ENCODE measurements around the gene ETV6.

ETV6 gene

DNA sequence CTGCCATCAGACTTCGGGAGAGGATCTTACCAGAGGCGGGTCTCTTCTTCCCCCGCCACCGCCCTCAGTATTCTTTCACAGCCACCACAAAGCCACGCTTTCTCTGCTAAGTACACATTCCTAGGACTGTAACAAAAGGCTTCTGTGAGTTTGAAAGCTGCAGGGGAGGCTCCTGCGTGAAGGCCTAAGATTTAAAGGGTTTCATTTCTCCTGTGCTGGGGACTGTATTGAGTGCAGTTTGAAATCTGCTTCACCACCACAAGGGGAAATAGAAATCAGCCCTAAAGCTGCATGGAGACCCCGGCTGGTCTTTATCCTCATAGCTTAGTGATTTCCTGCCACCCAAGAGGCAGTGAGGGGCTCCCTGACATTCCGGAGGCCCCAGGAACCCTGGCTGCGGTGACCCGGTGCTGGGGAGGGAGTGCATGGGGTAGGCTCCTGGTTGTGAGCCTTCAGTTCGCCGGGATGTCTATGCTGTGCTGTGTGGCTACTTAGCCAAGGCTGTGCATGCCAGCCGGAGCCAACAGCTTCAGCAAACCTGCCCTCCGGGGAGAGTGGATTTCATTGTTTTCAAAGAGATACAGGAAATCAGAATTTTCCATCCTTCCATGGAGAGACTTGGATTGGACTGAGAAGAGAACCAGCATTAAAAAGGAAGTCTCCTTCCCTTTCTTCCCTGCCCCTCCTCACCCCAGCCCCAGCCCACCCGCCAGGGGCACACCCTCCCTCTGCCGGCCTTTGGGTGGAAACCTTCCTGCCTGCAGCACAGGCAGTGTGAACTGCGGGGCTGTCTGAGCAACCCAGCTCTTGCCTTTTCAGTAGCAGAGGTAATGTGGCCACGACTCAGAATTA, 163.3 kb downstream of the ETV6 start:
- peak; percentile 24 for DNase-seq

DNA sequence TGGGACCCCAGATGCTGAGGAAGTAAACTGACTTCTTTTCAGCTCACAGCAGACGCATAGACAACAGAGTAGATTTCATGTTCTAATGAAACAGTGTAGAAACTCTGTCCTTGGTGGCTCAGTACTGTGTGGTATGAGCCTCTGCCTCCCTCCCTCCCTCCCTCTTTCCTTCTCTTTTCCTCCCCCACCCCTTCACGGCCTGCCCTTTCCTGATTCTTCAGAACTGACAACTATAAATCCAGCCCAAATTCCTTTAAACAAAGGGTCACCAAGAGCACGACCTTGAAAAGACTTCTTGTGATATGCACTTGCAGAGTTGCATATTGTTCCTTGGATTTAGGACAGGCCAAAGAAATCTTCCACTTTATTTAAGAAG, 164.0 kb downstream of the ETV6 start:
- no peak for DNase-seq

DNA sequence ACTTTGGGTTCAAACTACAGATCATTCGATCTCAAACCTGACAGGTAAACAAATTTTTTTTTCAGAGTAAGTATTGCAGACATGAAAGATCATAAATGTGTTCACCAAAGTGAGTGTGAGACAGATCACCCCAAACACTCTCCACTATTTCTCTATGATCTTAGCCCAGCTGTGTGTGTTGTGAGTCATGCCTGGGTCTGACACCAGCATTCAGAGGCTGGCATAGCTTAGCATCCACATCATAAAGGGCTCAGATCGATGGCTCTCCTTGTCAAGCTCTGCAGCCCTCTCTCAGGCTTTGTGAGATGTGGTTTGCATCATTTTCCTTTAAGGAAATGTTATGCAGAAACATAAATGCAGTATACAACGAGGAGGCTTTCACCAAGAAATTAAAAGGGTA, 164.9 kb downstream of the ETV6 start:
- DNase-seq, result peak; percentile 2

DNA sequence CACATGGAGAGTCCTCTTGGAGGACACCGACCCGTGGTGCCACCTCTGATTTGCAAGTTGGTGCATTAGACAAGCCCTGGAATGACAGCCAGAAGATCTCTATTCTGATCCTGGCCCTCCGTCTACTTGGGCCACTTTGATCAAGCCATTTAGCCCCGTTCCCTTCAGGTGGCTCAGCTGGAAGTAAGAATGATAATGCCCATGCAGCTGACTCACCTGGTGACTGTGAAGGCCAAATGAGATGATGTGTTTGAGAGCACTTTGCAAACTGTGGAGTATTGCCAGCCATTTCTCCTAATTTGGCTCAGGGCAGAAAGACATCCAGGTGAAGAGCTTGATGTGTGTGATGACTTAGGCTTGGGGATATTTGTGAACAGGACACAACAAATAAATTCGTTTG, 165.9 kb downstream of the ETV6 start:
- DNase-seq, result no peak

DNA sequence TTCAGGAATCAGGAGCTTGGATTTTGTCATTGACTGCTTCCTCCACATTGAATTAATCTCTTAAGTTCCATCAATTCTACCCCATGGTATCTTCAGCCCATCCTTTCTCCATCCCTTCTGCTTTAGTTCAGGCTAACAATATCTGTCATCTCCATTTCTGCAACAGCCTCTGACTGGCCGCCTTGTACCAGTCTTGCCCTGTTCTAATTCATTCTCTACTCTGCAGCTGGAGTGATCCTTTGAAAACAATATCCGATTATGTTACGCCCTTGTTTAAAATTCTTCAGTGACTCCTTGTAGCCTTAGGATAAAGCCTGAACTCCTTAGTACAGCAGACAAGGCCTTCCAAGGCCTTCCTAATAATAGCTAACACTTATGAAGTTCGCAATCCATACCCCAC, 170.2 kb downstream of the ETV6 start:
- DNase-seq, result no peak

DNA sequence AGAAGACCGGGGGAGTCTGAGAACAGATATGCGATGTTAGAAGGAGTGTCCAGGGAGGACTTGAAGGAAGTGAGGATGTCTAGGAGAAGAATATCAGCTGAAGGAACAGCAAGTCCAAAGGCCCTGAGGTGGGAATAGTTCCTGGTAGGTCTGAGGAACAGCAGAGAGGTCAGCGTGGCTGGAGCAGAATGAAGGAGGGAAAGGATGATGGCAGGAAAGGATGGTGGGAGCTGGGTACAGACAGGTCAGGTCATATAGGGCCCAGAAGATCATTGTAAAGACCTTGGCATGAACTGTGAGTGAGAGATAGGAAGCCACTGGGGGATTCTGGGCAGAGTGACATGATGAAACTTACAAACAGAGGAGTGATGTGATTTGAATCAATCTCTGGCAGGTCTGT, 171.0 kb downstream of the ETV6 start:
- no peak for DNase-seq

DNA sequence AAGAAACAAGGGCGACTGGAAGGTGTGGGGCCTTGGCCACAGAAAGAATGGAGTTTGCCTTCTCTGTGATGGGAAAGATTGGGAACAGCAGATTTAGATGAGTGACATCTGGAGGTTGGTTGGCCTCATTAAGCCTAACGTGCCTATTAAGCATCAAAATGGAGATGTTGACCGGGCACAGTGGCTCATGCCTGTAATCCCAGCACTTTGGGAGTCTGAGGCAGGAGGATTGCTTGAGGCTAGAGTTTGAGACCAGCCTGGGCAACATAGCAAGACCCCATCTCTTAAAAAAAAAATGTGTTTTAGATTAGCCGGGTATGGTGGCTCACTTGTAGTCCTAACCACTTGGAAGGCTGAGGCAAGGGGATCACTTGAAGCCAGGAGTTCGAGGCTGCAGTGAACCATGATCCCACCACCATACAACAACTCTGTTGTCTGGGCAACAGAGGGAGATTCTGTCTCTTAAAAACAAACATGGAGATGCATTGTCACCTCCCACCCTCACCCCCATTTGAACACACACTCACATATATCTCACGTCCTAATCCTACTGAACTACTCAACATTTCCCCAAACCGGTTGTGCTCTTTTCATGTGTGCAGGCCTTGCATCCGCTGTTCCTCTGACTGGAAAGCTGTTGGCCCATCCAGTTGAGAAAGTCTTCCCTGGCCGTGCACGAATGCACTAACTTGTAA, 172.1 kb downstream of the ETV6 start:
- no peak for DNase-seq

DNA sequence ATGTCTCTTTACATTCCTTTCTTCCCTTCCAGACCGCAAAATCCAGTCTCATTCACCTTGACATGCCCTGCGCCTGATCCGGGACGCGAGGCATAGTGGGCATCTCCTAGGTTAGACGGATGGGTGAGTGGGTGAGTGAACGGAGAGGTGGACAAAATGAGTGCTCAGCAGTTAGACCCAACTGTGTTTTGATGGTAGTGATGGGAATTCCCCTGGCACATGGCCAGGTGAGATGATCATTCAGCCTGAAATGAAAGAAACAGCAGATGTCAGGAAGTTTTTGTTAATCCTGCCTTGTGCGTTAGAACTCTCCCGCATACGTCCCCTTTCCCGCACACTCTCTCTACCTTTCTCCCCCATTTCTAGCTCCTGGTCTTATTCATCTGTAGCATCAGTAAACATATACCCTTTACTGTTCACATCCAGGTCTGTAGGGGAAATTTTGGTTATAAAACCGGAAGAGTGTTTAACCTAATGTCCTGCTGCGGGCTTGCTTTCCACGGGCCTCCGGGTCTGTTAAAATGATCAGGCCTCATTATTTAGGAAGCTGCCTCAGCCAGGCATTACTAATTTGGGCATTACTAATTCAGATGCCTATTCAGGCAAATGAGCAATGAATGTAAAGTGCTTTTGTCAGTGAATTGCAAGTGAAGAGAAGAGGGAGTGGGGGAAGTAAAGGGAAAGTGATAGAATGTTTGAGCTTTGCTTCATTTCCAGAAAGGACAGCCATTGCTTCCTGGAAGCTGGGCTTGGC, 172.8 kb downstream of the ETV6 start:
- DNase-seq, result no peak

DNA sequence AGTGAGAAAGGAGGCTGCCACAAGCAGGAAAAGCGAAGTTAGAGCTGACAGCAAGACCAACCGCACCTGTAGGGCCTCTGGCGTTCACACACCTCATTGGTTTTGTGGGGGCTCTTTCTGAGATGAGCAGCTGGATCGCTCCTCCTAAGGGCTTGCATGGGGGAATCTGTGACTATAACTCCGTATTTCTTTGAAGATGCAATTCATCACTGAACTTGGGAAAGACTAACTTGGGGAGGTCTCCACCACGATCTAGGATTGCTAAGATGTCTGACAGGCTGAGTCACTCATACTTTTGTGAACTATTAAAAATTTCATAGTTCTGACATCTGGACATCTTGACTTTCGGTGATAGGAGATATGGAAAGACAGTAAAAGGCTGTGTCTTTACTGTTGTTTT, 173.6 kb downstream of the ETV6 start:
- no peak for DNase-seq

DNA sequence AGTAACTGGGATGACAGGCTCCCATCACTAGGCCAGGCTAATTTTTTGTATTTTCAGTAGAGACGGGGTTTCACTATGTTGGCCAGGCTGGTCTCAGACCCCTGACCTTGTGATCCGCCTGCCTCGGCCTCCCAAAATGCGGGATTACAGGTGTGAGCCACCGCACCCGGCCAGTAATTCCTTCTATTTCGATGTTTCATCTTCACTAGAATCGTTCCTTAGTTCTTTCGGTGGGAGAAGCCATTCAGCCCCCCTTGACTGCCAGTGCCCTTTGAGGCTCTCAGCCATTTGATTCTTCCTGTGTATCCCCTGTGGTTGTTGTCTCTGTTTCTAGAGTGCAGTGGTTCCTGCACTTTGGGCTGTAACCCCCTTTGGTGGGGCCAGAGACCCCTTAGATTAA, 174.1 kb downstream of the ETV6 start:
- DNase-seq, result no peak

DNA sequence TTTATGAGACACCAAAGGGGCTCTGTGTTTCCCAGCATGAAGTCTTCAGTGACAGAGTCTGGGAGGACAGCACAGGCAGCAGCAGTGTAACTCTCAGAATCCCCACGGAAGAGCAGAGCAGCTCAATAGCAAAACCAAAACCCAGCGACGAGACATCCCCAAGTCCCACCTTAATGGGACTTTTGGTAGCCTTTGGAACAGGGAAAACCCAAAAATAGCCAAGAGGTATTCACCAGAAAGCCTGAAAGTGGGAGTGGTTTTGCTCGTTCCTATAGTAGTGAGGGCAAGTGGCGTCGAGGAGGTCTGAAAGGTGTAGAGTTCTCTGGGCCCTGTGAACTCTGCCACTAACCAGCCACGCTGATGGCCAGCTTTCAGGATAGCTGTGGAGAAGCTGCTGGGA, 174.6 kb downstream of the ETV6 start:
- DNase-seq, result no peak

DNA sequence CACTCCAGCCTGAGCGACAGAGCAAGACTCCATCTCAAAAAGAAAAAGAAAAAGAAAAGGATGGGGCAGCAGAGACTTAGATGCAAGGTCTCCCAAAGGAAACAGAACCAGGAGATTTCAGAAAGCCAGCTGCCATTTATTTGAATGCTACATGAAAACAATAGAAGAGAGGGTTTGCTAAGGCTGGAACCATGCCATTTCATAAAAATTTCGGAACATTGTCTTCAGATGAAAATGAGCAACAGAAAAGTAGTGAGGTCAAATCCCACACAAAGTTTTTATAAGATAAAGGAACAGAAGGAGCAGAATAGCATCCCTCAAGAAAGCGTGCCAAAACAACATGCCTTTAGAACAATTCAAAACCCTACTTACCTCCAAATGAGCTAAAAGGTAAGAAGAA, 175.3 kb downstream of the ETV6 start:
- DNase-seq, result no peak

DNA sequence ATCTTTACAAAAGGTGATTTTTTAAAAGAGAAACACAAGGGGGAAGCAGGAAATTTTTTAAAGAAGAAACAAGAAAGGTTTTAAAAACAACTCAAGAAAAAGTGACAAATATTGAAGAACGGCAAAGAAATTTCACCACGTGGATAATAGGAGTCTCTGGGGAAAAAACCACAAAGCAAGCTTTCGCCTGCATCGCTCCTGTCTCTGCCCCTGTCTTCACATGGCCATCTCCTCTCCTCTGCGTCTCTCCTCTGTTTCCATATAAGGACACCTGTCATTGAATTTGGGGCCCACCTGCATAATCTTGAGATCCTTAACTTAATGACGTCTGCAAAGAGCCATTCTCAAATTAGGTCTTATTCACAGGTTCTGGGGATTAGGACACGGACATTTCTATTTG, 175.8 kb downstream of the ETV6 start:
- DNase-seq, result no peak

DNA sequence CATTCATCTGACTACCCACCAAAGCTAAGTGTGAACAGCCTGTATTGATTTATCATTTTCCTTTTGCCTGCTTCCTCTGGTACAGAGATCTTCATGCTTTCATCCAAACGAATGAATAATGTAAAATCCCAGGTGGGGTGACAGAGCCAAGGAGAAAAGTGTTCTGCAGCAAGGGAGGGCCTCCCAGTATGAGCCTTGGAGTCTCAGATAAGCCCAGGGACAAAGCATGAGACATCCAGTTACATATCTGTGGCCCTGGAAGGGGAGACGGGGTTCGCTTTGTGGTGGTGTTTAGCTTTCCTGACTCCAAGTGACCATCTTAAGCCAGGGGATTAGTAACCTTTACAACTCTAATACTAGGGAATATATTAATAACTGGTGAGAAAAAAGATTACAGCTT, 177.1 kb downstream of the ETV6 start:
- no peak for DNase-seq

DNA sequence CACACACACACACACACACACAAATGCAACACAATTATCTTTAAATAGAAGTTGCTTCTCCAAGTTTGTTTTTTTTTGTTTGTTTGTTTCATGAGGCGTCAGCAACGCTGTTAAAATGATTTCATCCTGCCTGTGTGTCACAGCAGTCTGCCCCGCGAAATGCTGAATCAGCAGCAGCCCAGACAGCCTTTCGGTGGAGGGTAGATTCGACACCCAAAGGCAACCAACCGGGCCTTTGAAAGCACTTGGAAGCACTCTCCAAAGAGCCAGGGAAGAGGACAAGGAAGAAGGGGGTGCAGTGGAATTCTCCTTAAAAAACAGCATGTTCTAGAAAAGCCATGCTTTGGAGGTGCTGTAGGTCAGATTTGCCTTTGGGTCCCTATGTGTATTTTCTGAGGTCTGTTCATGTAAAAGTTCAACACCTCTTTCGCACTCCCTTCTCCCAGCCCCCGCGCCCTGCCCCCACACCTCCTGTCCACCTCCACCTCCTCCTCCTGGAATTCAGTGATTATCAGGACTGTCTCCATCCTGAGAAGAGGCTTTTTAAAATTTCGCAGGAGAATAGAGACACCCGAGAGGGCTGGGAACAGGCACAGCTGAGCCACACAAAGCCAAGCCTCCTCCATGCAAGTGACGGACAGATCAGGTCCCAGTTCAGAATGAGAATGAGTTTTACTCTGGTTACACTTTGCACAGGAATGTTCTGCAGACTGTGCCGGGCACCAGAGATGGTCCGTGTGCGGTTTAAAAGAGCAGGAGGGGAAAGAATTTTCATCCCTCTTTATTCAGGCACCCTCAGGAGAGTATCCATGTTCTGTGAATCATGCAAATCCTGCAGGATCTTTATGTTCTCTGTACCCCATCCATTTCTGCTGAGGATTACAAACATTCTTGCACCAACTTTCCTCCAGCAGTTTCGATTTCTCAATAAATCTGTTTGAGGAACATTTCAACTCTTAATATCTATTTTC, 177.9 kb downstream of the ETV6 start:
- no peak for DNase-seq

DNA sequence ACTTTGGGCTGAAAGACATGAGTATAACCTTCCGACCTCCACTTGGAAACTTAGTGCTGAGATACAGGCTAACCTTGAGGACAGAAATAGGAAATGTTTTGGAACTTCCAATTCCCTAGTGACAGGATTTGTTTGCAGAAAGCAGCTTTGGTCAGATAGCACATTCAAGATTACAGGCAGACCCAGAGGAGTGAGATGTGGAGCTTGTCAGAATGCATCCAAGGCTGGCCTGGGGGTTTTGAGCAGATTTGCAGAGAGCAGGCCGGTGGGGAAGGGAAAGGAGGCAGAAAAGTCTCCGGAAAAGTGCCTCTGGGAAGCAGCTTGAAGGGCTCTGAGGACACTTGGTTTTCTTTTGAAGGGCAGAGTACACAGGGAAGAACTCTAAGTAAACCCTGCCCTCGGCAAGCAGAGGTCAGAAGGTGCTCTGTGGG, 180.3 kb downstream of the ETV6 start:
- no peak for DNase-seq

DNA sequence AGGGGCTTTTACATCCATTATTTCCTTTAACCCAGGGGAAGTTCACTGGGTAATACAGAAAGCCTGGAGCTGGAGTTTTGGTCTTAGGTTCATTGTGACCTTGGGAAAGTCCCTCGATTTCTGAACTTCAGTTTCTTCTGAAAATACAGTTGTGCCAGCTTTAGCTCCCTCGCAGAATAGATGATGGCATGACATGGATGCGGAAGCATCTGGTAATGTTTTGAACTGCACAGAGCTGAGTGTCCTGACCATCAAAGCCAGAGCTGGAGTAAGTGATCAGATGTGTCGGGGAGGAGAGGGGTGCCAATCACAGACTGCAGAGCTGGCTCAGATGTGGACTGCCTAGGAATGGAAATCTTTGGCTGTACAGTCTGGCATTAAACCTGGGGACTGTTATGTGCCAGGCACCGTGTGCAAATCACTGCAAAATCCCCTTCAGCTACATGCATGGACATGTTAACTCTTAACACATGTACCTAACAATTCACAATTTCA, 180.9 kb downstream of the ETV6 start:
- no peak for DNase-seq

DNA sequence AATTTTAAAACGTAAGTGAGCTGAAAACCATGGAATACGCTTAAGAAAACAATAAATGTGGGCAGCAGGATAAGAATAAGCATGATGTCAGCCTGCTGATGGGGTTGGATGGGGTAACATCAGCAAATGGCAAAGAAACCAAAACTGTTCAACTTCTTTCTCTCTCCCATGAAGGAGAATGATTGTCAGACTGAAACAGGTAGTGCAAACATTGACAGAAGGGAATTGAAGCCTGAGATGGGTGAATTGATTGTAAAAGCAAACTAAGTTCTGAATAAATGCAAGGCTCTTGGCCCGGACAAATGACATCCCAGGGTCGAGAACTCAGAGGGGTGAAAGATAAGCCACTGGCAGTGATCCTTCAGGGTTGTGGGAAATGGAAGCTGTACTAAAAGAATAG, 182.6 kb downstream of the ETV6 start:
- DNase-seq, result no peak

DNA sequence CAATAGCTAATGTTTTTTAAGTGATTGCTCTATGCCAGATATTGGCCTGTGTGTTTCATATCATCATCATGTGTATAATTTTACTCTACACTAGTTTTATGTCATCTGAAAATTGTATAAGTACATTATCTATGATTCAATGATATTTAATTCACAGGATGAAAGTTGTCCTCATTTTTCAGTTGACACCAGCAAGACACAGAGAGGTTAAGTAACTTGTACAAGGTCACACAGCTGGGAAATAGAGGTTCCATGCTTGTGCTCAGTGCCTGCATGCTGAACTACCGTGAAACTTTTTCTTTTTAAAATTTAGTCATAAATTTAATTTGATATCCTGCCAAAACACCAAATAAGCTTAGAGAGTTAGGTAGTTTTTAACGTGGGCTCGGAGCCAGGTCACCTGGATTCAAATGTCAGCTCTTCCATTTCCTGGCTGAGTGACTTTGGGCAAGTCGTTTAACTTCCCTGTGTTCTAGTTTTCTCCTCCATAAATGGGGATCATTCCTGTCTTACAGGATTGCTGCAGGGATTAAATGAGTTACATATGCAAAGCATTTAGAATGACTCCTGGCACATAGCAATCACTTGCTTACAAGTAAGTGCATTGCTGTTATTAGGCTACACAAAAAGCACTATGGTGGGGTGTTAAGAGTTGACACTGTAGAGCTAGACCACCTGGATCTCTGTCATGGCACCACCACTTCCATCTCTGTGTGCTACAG, 183.9 kb downstream of the ETV6 start:
- DNase-seq, result no peak

DNA sequence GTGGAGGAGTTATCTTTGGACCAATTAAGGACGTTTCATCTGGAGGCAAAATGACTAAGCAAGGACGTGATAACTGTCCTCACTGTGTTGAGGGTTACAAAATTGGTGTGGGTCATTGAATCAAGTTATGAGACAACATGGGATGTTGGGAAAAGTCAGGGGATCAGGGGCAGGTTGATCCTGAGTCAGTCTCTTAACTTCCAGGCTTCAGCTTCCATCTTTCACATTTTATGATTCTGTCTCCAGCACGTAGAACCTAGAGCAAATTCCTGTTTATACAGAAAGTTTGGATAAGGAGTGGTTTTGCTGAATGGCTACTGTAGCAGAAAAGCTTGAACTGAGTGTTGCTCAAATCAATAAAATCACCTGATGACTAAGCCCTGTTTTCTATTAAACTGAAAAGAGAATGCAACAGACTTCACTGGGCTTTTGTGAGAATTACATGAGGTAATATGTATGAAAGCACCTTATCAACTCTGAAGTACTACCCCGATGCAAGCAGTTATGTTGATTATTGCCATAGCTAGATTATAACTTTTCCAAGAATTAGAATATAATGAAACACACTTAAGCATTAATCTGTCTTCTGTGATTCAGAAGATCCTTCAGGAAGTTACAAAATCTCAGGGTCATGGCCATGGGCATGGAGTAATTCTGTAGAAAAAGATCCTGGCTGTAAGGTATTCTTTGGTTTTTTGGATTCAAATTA, 184.8 kb downstream of the ETV6 start:
- no peak for DNase-seq

DNA sequence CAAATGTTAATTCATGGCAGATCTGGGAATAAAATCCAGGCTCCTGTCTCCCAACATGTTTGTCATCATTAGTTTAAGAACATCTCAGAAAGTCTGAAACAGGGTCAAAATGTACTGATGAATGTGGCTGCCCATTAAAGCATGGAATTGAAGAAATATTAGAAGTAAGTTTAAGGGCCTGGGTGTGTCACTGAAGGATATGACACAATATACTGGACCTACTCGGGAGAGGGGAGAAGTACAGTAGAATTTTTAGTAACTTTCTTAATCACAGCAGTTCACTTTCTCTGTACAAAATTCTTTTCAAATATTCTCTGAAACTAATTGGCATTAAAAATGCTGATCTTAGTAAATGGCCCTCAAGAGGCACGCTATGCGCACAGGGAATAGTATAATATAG, 185.5 kb downstream of the ETV6 start:
- DNase-seq, result no peak
